Brain microvascular endothelial cell (primary cell): Measurements from ENCODE around the gene MRPL19.
"Not testable (repeated sequence)": the region's sequence is repeated elsewhere in the genome, so short reads cannot be mapped to it uniquely, and the experiment has no call there.

Experiments used
- DNase-seq: peaks from one replicate; pipeline ENCODE4 v3.0.0-alpha.2; 2020
- H3K27ac ChIP-seq: fragments of 250-450 bp; sonication (Bioruptor Pico); 2 replicates; pipeline ENCODE4 v1.5.1; 2020; ENCODE audit warnings: mild to moderate bottlenecking, moderate library complexity
- H3K27me3 ChIP-seq: fragments of 250-450 bp; sonication (Bioruptor Pico); replicated peaks from 2 replicates; pipeline ENCODE4 v1.5.1; 2020; ENCODE audit warnings: mild to moderate bottlenecking
- H3K36me3 ChIP-seq: fragments of 250-450 bp; sonication (Bioruptor Pico); replicated peaks from 2 replicates; pipeline ENCODE4 v1.5.1; 2020; ENCODE audit warnings: mild to moderate bottlenecking
- H3K4me3 ChIP-seq: 2 replicates; pipeline ENCODE4 v1.5.1; 2011; ENCODE audit warnings: low read depth, mild to moderate bottlenecking, control low read depth, low read length, moderate library complexity
- in situ Hi-C: cut with HindIII; loops from 2 replicates; pipeline ENCODE4 v1.10.0; 2017; ENCODE audit warnings: low sequenced_read_pairs, low pct_ligation_motif_present
- TF ChIP-seq, protein P1 (sequence below): IDR thresholded peaks from 2 replicates; pipeline ENCODE4 v1.5.1; 2011; ENCODE audit warnings: low read depth, mild to moderate bottlenecking, moderate library complexity, low read length, control low read depth, inconsistent platforms; ENCODE audit errors: missing control alignments

MRPL19 gene

DNA sequence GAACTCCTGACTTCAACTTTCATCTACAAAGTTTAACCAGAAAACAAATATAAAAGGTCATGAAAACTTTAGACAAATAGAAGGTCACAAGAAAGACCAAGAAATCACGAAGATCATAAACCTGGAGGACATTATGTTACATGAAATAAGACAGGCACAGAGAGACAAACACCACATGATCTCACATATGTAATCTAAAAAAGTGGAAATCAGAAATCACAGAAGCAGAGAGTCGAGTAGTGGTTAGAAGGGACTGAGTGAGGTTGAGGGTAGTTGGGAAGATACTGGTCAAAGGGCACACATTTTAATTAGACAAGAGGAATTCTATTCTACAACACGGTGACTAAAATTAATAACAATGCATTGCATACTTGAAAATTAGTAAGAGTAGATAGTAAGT is 62.7 kb downstream of the MRPL19 start:
- DNase-seq = no peak
- Histone ChIP-seq H3K27ac (no peak overlapping the region), H3K27me3 (no peaks in the 10 kb centered on the region), H3K4me3 (no peak overlapping the region), H3K36me3 (no peaks in the 10 kb centered on the region)
- TF ChIP-seq, protein P1, sequence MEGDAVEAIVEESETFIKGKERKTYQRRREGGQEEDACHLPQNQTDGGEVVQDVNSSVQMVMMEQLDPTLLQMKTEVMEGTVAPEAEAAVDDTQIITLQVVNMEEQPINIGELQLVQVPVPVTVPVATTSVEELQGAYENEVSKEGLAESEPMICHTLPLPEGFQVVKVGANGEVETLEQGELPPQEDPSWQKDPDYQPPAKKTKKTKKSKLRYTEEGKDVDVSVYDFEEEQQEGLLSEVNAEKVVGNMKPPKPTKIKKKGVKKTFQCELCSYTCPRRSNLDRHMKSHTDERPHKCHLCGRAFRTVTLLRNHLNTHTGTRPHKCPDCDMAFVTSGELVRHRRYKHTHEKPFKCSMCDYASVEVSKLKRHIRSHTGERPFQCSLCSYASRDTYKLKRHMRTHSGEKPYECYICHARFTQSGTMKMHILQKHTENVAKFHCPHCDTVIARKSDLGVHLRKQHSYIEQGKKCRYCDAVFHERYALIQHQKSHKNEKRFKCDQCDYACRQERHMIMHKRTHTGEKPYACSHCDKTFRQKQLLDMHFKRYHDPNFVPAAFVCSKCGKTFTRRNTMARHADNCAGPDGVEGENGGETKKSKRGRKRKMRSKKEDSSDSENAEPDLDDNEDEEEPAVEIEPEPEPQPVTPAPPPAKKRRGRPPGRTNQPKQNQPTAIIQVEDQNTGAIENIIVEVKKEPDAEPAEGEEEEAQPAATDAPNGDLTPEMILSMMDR = no peak
- in situ Hi-C loops = no loop called here

DNA sequence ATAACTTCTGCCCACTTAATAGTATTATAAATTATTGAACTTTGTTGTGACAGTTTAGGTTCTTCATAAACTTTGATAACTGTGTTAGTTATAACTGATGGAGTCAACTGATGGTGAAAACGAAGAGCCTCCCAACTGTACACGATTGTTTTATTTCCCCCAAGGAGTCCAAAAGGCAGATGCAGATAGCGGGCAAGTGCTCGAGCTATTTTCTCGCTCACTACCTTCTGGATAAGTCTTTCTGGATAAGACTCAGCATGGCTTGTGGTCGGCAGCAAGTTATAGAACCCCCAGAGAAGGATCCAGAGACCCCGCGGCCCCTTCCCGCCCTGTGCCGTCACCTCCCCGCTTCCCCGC is 63.6 kb downstream of the MRPL19 start:
- Histone ChIP-seq H3K27me3 (no peaks in the 10 kb centered on the region), H3K4me3 (peak overlapping the region; percentile 72), H3K27ac (peak overlapping the region; percentile 75), H3K36me3 (no peaks in the 10 kb centered on the region)
- TF ChIP-seq, protein P1 = no peak
- in situ Hi-C loops = no loop called here
- DNase-seq = no peak

DNA sequence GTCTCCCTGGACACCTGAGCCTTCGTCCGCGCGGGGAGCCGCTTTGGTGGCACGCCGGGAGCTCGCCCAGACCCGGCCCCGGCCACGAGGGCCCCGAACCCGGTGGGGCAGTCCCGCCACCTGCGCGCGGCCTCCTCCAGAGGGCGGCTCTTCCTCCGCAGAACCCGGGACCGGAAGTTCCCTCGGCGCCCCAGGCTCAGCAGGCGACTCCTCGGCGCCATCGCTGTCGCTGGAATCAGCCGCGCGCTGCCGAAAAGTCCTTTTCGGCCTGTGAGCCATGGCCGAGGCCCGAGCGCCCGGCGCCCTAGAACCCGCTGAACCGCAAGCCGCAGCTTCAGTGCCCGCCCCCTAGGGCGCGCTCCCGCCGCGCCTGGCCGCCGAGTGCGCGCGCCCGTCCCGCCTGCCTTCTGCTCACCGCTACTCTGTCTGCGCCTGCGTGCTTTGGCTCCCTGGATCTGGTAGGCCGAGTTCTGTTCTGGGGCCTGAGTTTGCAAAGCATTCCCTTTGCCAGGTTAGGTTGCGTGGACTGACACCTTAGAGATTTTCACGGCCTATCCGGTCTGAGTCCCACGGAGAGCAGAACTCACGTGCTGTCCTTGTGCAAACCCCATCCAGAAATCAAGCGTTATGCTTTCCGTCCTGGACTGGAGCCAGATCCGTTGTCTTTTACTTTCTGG is 64.1 kb downstream of the MRPL19 start, which contains the start of gene GCFC2:
TSS of gene GCFC2 (minus strand) at position 339 of the 677 bp plus-strand sequence. CDS start at position 279, 60 bp downstream.
- DNase-seq = peak; percentile 85
- Histone ChIP-seq H3K36me3 (no peaks in the 10 kb centered on the region), H3K27me3 (no peaks in the 10 kb centered on the region), H3K27ac (peak within 1 kb of the TSS; percentile 75), H3K4me3 (peak within 1 kb of the TSS; percentile 72)
- TF ChIP-seq, protein P1 = peak; percentile 44
- in situ Hi-C loops = no loop called here

DNA sequence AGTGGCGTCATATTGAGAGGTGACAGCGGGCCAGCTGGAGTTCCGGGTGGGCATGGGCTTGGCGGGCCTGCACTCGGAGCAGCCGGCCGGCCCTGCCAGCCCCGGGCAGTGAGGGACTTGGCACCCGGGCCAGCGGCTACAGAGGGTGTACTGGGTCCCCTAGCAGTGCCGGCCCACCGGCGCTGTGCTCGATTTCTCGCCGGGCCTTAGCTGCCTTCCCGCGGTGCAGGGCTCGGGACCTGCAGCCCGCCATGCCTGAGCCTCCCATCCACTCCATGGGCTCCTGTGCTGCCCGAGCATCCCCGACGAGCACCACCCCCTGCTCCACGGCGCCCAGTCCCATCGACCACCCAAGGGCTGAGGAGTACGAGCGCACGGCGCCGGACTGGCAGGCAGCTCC is 65.0 kb downstream of the MRPL19 start:
- in situ Hi-C loops, H3K27ac ChIP-seq, H3K27me3 ChIP-seq, DNase-seq, H3K36me3 ChIP-seq, H3K4me3 ChIP-seq: not testable (repeated sequence)

DNA sequence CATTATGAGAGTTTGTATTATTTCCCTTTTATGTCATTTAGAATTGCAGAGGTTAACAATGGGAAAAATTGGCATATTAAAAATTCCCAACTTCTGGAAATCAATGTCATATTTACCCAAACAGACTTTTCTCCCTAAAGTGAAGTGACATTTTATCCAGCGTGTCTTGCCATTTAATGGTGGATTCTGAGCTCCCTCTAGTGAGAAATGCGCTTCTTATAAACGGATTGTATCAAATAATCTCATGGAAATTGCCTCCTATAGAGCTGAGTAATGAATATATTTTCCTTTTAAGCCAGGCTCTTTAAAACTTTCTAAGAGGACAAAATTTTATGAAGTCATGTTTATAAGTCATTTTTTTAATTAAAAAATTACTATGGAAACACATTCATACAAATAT is 69.8 kb downstream of the MRPL19 start:
- Histone ChIP-seq H3K27ac (no peak overlapping the region), H3K36me3 (no peaks in the 10 kb centered on the region), H3K4me3 (no peak overlapping the region), H3K27me3 (no peaks in the 10 kb centered on the region)
- in situ Hi-C loops = no loop called here
- TF ChIP-seq, protein P1 = no peak
- no peak for DNase-seq

DNA sequence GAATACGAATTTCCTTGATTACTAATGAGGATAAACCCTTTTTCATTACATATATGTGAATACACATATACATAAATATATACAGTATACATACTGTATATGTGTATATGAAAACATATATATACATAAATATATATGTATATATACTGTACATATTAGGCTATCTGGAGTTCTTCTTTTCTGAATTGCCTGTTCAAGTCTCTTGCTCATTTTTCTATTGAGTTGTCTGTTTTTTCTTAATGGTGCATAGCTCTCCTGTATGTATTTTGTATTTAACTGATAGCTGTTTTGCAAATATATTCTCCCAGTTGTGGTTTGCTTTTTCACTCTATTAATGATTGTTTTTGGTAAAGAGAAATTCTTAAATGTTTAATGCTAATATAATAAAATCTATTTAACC is 73.0 kb downstream of the MRPL19 start:
- no peak overlapping the region for H3K4me3 ChIP-seq
- TF ChIP-seq, protein P1 = no peak
- no peaks in the 10 kb centered on the region for H3K27me3 ChIP-seq
- no peaks in the 10 kb centered on the region for H3K36me3 ChIP-seq
- H3K27ac ChIP-seq = no peak overlapping the region
- in situ Hi-C loops = no loop called here
- no peak for DNase-seq
